ENCODE data around the gene SMARCAD1. TPM values are rescaled to one million over a fixed set of nuclear protein-coding genes. Genes with fewer than 3 reads are reported as not detected.

SMARCAD1 gene
- total RNA-seq, 1 donor from 2014 or later, result 30.5 TPM

DNA sequence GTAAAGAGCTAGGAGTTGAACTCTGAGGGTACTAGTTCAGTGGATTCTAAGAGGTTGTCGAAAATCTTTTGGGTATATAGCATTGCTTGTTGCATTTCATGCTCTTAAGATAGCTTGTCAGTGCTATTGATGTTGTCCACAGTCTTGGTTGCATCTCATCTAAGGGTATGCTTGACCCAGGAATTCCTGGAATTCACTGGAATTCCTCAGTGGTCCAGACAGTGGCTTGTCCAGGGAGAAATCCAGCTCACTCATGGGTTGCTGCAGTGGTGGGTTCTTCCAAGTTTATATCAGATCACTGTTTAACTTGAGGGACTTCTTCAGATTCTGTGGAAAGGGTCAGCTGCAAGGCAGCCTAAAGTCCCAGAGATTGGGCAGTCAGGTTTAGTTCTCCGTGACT, 29.8 kb upstream of the SMARCAD1 start:
- ATAC-seq (ENCODE audit: low read depth), result no peak

DNA sequence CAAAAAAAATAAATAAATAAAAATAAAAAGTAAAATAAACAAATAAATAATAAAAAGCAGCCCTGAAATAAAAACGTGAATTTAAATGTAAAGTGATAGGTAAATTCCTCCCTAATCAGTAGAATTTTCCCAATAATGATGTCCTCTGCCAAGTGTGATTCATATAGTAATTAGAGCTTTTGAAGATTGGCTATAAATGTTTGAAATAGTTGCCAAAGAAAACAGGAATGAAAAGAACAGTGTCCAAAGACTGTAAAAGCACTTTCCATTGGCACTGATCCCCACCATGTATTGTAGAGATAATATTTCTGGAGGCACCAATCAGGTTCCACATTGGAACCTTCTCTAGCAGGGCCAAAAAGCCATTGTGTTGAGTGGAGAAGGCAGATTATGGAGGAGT, 25.9 kb upstream of the SMARCAD1 start:
- Mint-ChIP-seq H3K27ac (no peak overlapping the region), H3K4me3 (no peak overlapping the region), H3K27me3 (peaks cover 14% of the 10 kb centered on the region), H3K9me3 (no peaks in the 10 kb centered on the region), H3K36me3 (ENCODE audit: low read depth) (no peaks in the 10 kb centered on the region), H3K4me1 (no peaks in the 10 kb centered on the region)
- CTCF ChIA-PET, result no interaction called here
- no peak for DNase-seq
- intact Hi-C loops (cut with micrococcal nuclease), result no loop called here
- POLR2A ChIA-PET, result no interaction called here
- no peak for ATAC-seq (ENCODE audit: low read depth)
- TF ChIP-seq, protein P1, sequence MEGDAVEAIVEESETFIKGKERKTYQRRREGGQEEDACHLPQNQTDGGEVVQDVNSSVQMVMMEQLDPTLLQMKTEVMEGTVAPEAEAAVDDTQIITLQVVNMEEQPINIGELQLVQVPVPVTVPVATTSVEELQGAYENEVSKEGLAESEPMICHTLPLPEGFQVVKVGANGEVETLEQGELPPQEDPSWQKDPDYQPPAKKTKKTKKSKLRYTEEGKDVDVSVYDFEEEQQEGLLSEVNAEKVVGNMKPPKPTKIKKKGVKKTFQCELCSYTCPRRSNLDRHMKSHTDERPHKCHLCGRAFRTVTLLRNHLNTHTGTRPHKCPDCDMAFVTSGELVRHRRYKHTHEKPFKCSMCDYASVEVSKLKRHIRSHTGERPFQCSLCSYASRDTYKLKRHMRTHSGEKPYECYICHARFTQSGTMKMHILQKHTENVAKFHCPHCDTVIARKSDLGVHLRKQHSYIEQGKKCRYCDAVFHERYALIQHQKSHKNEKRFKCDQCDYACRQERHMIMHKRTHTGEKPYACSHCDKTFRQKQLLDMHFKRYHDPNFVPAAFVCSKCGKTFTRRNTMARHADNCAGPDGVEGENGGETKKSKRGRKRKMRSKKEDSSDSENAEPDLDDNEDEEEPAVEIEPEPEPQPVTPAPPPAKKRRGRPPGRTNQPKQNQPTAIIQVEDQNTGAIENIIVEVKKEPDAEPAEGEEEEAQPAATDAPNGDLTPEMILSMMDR (IDR thresholded peaks at IDR 0.05), result no peak

More for the DNA sequence above, 29.8 kb upstream of the SMARCAD1 start:
- ChIA-PET CTCF (interaction anchor here (1.1 kb wide), 1 partner anchor 15 kb away, joined by 3 read pairs; no protein-coding TSS in a partner anchor), POLR2A (no interaction called here)
- H3K36me3 Mint-ChIP-seq (ENCODE audit: low read depth), result no peaks in the 10 kb centered on the region
- H3K4me3 Mint-ChIP-seq, result no peak overlapping the region
- no peaks in the 10 kb centered on the region for H3K9me3 Mint-ChIP-seq
- H3K27me3 Mint-ChIP-seq, result peaks cover 14% of the 10 kb centered on the region
- TF ChIP-seq, protein P1 (IDR thresholded peaks at IDR 0.05), result no peak
- DNase-seq, result no peak
- H3K4me1 Mint-ChIP-seq, result no peaks in the 10 kb centered on the region
- intact Hi-C loops (cut with micrococcal nuclease), result no loop called here
- no peak overlapping the region for H3K27ac Mint-ChIP-seq

DNA sequence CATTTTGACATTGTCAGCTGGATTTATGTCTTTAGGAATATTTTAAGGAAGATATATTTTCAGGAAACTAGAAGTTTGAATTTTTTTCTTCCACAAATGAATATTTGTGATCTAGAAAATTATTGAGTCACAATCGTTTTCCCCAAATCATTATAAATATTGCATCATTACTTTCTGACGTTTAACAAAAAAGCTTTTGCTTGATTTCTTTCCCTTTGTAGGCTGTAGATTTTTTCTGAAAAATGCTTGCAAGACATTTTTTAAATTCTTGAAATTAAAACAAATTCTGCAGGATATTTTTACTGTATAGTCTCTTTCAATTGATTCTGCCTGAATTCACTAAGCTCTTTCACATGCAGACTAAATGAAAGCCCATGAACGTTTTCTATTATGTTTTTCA, 4.9 kb upstream of the SMARCAD1 start:
- Mint-ChIP-seq H3K4me3 (no peak overlapping the region), H3K9me3 (peaks cover 10% of the 10 kb centered on the region), H3K4me1 (peaks cover 12% of the 10 kb centered on the region), H3K27me3 (peaks cover 16% of the 10 kb centered on the region), H3K36me3 (ENCODE audit: low read depth) (peaks cover 5% of the 10 kb centered on the region), H3K27ac (no peak overlapping the region)
- ChIA-PET POLR2A (no interaction called here), CTCF (no interaction called here)
- DNase-seq (no peak), ATAC-seq (ENCODE audit: low read depth) (no peak)
- intact Hi-C loops (cut with micrococcal nuclease), result no loop called here
- TF ChIP-seq, protein P1 (IDR thresholded peaks at IDR 0.05), result no peak

DNA sequence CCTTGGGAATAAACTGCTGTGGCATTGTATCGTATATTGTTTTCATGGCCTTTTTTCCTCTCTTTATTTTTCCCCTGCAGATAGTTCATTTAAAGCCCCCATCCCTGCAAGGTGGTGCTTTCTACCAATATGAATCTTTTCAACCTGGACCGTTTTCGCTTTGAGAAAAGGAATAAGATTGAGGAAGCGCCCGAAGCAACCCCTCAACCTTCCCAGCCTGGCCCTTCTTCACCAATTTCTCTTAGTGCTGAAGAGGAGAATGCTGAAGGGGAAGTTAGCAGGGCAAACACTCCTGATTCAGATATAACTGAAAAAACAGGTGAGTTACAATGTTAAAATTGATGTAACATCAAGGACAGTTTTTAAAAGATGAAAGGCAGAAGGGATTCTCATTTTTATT, 601 bp downstream of the SMARCAD1 start:
- Mint-ChIP-seq H3K27me3 (peaks cover 6% of the 10 kb centered on the region), H3K9me3 (no peaks in the 10 kb centered on the region), H3K4me1 (peaks cover 41% of the 10 kb centered on the region), H3K27ac (peak overlapping the region; percentile 100), H3K4me3 (peak overlapping the region; percentile 99), H3K36me3 (ENCODE audit: low read depth) (peaks cover 37% of the 10 kb centered on the region)
- TF ChIP-seq, protein P1 (IDR thresholded peaks at IDR 0.05), result no peak
- ATAC-seq (ENCODE audit: low read depth) (no peak), DNase-seq (no peak)
- ChIA-PET CTCF (no interaction called here), POLR2A (interaction anchor here (1.0 to 1.2 kb wide), 3 partner anchors 12 to 244 kb away, joined by 3 to 8 read pairs (median 4); no protein-coding TSS in a partner anchor)
- intact Hi-C loops (cut with micrococcal nuclease), result no loop called here

DNA sequence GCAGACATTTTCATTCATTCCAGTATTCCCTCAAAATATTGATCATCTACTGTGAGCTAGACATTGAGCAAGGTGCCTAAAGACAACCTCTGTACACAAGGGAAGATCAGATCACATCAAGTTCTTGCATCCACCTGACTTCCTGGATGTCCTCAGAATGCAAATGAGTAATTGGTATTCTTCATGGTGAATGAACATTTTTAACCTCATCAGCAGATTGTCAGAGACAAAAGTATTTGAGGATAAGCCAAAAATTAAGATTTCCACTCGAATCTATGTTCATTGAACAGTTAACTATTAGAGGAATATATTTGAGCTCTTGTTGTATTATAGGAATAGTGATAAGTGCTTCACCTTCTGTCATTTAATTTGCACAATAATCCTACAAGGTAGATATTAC, 1.3 kb downstream of the SMARCAD1 start:
- H3K36me3 Mint-ChIP-seq (ENCODE audit: low read depth), result peaks cover 44% of the 10 kb centered on the region
- intact Hi-C loops (cut with micrococcal nuclease), result no loop called here
- H3K27me3 Mint-ChIP-seq, result no peaks in the 10 kb centered on the region
- H3K4me3 Mint-ChIP-seq, result peak overlapping the region; percentile 99
- no peak for DNase-seq
- POLR2A ChIA-PET, result no interaction called here
- CTCF ChIA-PET, result no interaction called here
- TF ChIP-seq, protein P1 (IDR thresholded peaks at IDR 0.05), result no peak
- no peak overlapping the region for H3K27ac Mint-ChIP-seq
- H3K9me3 Mint-ChIP-seq, result no peaks in the 10 kb centered on the region
- peaks cover 41% of the 10 kb centered on the region for H3K4me1 Mint-ChIP-seq
- no peak for ATAC-seq (ENCODE audit: low read depth)
